GM12891 (cell line): Measurements from ENCODE around the gene NDUFA11.

Experiments used
- DNase-seq: peaks from one replicate; pipeline ENCODE4 v3.0.0; 2011; ENCODE audit warnings: low spot score; ENCODE audit not compliant: insufficient read length
- FAIRE-seq: peaks from 2 replicates; lab custom pipeline; 2011; peaks lifted over from hg19 to GRCh38; lab: Jason Lieb, UNC
- PAX5 ChIP-seq: IDR thresholded peaks from 2 replicates; pipeline ENCODE4 v1.6.1; 2011; ENCODE audit warnings: low read length, moderate library complexity, mild to moderate bottlenecking; ENCODE audit not compliant: insufficient read depth, severe bottlenecking
- POLR2A ChIP-seq: IDR thresholded peaks from 2 replicates; pipeline ENCODE4 v1.6.1; 2011; ENCODE audit warnings: low read depth, low read length, control low read depth
- POLR2AphosphoS5 ChIP-seq: IDR thresholded peaks from 2 replicates; pipeline ENCODE4 v1.6.1; 2011; ENCODE audit warnings: low read depth, low read length, control low read depth
- POU2F2 ChIP-seq: IDR thresholded peaks from 2 replicates; pipeline ENCODE4 v1.6.1; 2011; ENCODE audit warnings: low read depth, mild to moderate bottlenecking, control low read depth, low read length, moderate library complexity
- SPI1 ChIP-seq: IDR thresholded peaks from 2 replicates; pipeline ENCODE4 v1.6.1; 2011; ENCODE audit warnings: low read depth, low read length, control low read depth
- TAF1 ChIP-seq: IDR thresholded peaks from 2 replicates; pipeline ENCODE4 v1.6.1; 2011; ENCODE audit warnings: low read depth, low read length, control low read depth

NDUFA11 gene

GRCh38 chr19:5943045-5943444 is 39.5 kb upstream of the NDUFA11 start:
- TF ChIP-seq POLR2AphosphoS5, result no peak
- TF ChIP-seq TAF1, result no peak
- no peak for TF ChIP-seq POU2F2
- no peak for TF ChIP-seq POLR2A
- TF ChIP-seq SPI1, result no peak
- TF ChIP-seq PAX5, result no peak
- no peak for FAIRE-seq
- no peak for DNase-seq

GRCh38 chr19:5941673-5942072 is 38.1 kb upstream of the NDUFA11 start:
- DNase-seq (no peak), FAIRE-seq (no peak)
- TF ChIP-seq TAF1 (no peak), POLR2A (no peak)

GRCh38 chr19:5940260-5941208 is 36.9 kb upstream of the NDUFA11 start:
- TF ChIP-seq POLR2A (no peak), POLR2AphosphoS5 (no peak)
- no peak for FAIRE-seq

GRCh38 chr19:5937550-5937949 is 34.0 kb upstream of the NDUFA11 start:
- no peak for TF ChIP-seq TAF1
- no peak for TF ChIP-seq SPI1
- TF ChIP-seq POLR2A, result no peak
- no peak for TF ChIP-seq PAX5
- TF ChIP-seq POU2F2, result no peak
- no peak for TF ChIP-seq POLR2AphosphoS5
- DNase-seq, result no peak
- FAIRE-seq, result no peak

More at GRCh38 chr19:5940260-5941208, 36.9 kb upstream of the NDUFA11 start:
- no peak for DNase-seq

GRCh38 chr19:5936292-5936592 is 32.7 kb upstream of the NDUFA11 start:
- DNase-seq (no peak), FAIRE-seq (no peak)
- TF ChIP-seq POLR2AphosphoS5, result no peak
- TF ChIP-seq PAX5, result no peak
- no peak for TF ChIP-seq TAF1
- no peak for TF ChIP-seq POLR2A
- no peak for TF ChIP-seq POU2F2
- TF ChIP-seq SPI1, result no peak

GRCh38 chr19:5935473-5936291 is 32.1 kb upstream of the NDUFA11 start:
- no peak for TF ChIP-seq PAX5
- TF ChIP-seq POU2F2, result no peak
- TF ChIP-seq POLR2A, result no peak
- TF ChIP-seq TAF1, result no peak
- no peak for TF ChIP-seq POLR2AphosphoS5
- TF ChIP-seq SPI1, result no peak
- FAIRE-seq, result no peak
- no peak for DNase-seq

- no peak for FAIRE-seq
- DNase-seq, result no peak
- TF ChIP-seq SPI1 (no peak), TAF1 (no peak), POLR2AphosphoS5 (no peak), PAX5 (no peak), POLR2A (no peak), POU2F2 (no peak)
These were observed 31.3 kb upstream of the NDUFA11 start for GRCh38 chr19:5934774-5935472.

GRCh38 chr19:5934069-5934401 is 30.4 kb upstream of the NDUFA11 start:
- FAIRE-seq (no peak), DNase-seq (no peak)
- TF ChIP-seq PAX5 (no peak), SPI1 (no peak), POLR2AphosphoS5 (no peak), POU2F2 (no peak), POLR2A (no peak)

GRCh38 chr19:5933391-5934068 is 29.9 kb upstream of the NDUFA11 start:
- DNase-seq (no peak), FAIRE-seq (no peak)
- TF ChIP-seq POU2F2 (no peak), POLR2A (no peak), POLR2AphosphoS5 (no peak), TAF1 (no peak), SPI1 (no peak), PAX5 (no peak)
